NCI-H146 treated with DMSO at 0.1 percent for 48 hours (cell line): ENCODE measurements around the gene LIPC.

Source experiments
- DNase-seq: peaks from one replicate; lab custom pipeline; 2025; ENCODE audit not compliant: unreplicated experiment; lab: John Stamatoyannopoulos, UW

LIPC gene

DNA sequence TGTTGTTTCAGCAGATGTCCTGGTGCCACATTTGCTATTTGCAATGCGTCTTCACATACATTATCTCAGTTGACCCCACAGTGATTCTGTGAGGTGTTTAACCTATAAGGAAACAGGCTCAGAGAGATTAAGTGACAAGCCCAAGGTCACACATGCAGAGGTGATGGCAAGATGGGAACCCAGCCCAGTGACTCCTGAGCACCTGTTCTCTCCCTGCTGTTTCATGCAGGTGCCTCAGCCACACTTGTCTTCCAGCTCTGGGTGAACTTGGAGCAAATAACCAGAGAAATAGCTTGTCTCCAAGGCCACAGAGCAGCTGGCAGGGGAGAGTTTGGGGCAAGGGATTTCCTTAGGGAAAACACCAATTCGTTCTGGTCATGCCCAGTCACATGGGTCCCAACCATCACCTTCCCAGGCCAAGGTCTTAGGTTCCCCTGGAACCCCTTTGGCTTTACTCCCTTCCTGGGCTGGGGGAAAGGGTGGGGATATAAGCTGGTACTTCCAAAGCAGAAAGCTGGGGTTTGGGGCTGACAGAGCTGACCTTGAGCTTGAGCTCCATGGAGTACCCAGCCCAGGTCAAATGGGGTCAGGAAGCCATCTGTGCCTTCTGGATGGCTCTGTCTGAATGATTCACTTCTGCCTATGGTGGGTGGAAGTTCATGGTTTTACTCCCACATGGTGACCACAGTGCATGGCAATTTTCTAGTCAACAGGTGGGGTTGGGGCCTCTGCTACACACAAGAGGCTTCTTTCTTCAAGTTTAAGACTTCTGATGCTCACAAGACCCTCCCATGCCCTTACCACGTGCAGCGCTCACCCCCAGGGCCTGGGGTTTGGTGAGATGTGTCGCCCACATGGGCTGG lies 22.4 kb downstream of the LIPC start:
- no peak for DNase-seq

DNA sequence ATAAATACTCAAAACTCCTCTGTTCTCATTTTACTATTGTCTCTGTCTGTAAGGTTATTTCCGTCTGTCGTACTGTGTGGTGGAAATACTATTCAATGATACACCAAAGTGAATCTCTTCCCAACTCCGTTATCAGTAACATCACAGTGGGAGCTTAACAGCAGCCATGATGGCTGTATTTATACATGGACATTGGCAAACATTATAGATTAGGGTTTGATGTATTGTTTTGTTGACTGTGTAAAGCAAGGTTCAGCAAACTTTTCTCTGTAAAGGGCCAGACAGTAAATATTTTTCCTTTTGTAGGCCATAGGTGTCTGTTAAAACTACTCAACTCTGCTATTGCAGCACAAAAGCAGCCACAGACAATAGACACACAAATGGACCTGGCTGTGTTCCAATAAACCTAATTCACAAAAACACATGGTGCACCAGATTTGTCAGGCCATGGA lies 23.2 kb downstream of the LIPC start:
- peak; percentile 13 for DNase-seq

DNA sequence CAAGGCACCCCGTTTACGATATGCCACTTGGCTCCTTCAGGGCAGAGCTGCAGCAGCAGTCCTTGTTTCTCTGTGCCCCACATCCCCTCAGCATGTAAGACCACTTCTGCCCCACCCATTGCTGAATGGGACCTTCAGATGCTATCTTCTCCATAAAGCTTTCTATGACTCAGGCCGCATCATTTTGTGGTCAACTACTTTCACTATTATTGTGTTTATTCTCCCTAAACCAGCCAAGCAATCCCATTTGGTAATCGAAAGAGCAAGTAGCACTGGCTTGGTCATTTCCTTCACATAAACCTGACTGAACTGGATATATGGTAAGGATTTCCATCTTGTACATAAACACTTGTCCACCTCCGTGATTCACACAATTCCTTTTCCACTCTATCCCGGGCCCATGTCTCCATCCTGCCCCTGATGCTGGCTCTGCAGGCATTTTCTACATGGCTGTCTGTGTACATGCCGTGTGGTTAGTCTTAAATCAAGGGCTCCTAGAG lies 25.7 kb downstream of the LIPC start:
- no peak for DNase-seq

DNA sequence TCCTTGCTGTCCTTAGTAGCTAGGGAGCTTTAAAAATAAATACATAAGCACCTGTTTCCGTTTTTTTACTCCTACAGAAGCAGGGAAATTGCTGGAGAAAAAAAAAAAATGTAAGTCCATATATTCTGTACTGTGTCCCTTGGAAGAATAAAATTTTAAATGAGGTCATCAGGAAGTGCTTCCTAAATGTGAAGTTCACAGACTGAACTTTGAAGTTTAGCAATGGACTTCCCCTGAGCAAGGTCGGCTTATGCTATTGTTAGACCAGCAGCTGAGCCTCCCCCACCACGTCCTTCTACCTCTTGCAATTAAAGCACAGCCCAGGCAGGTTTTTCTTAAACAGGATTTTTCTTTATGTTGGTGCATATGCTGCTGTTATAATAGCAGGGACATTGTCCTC lies 26.3 kb downstream of the LIPC start:
- no peak for DNase-seq

DNA sequence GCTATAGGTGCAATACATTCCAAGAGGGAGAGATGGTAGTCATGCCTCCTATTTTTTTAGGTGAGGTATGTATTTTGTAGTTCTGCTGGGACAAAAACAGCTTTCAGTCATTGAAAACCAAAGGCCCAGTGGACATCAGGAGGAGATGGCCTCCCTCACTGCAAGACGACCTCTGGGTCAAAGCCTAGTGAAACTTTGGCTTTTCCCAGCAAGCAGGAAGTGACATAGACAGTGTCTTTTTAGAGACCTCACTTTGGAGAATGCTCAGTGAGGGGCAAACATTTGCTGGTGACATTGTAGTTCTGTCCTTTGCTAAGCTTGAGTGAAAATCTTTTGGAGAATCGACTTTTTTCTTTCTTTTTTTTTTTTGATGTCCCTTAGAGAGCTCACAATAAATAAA lies 27.3 kb downstream of the LIPC start:
- no peak for DNase-seq

DNA sequence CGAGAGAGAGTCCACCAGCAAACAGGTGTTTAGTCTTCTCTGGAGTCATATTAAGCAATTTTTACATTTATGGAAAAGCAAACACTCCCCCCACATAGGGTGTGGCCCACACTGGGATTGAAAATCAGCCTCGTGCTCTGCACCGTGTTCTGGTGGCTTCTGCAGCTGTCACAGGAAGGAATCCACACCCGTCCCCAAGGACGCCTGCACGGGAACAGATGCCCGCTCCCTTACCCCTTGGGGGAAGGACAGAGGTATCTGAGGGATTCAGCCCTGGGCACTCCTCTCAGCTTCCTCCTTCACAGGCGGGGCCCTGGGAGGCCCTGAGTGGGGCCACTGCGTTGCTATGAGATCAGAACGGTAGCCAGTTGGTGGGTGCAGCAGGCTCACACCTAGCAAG lies 27.8 kb downstream of the LIPC start:
- DNase-seq: no peak

DNA sequence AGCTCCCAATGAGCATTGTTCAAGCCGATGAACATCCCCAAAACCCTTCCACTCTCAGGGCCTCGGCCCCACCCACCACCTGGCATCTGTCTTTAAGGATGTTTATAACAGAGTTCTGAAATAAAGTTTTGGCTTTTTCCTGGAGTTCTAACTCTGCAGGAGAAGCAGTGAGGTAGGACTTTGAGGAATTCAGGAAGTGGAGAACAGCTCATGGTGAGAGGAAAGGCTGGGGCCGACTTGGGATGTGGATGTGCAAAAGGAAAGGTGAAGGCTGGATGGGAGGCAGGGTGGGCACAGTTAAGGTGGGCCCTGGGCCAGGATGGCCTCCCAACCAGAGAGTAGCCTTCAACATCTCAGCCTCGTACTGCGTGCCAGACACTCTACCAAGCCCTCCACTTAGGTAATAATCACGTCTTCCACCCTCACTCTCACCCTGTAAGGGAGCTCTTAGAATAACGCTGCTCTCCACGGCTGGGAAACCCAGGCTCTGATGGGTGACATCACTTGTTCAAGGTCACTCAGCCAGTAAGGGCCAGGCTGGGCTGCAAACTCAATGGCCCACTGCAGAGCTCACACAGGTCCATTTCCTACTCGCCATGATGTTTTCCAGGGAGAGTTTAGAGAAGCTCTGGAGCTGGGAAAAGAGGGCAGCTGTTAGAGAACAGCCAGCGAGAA lies 28.5 kb downstream of the LIPC start:
- DNase-seq: no peak

DNA sequence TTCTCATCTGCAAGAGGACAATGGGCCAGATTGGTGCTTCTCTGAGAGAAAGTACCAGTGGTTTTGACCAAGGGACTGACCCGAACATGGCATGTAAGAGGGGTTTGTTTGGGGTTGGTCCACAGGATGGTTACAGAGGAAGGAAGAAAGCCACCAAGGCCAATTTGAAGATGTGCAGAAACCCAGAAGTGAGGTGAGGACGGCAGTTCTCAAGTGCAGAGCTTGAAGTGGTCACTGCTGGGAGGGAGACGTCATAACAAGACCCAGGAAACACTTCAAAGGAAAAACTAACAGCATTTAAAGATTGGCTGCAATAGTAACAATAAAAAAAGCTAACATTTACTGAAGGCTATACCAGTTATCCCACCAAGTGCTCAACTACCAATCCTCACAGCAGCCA lies 29.1 kb downstream of the LIPC start:
- no peak for DNase-seq

DNA sequence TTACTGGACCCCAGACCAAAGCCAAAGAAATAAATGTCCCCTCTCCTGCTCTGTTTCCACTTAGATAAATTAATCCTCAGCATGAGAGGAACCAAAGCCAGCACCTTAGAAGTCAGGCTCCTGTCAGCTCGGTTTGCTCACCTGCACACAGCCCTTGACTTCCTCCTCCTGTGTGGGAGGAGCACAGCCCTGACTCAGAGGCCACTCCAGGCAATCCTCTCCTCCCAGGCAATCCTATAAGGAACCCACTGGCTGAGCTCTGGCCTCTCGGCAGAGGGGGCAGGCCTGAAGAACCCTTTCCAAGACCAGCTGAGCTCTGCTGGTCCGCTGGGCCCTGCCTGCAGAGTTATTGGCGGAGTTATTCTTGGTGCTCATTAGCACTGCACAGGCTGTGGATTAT lies 30.8 kb downstream of the LIPC start:
- DNase-seq: no peak

DNA sequence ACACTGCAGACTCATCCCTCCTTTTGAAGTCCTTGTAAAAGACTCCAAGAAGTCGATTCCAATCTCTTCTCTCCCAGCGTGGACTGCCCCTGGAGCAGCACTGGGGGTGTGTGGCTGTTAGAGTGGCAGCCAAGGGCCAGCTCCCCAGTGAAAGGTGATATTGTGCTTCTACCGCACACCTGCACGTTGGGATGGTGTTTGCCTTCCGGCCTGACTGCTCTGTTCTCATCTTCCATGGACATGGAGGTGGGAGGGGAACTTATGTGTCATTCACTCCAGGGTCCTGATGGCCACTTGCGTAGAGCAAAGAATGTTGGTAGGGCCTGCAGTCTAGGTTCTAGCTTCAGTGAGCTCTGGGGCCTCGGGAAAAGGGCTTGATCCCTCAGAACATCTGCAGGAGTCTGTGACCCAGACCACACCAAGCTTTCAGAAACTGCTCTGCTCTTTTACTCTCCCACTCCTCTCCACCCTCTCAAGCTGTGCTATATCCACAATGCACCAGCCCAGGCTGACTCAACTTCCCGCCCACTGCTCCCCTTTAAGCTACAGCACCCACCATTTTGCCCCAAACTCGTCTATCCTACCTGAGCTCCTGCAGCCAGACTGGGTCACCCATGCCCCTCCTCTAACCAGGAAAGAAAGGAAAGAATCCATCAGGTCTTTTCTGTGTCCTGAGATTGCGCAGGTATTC lies 31.3 kb downstream of the LIPC start:
- no peak for DNase-seq

DNA sequence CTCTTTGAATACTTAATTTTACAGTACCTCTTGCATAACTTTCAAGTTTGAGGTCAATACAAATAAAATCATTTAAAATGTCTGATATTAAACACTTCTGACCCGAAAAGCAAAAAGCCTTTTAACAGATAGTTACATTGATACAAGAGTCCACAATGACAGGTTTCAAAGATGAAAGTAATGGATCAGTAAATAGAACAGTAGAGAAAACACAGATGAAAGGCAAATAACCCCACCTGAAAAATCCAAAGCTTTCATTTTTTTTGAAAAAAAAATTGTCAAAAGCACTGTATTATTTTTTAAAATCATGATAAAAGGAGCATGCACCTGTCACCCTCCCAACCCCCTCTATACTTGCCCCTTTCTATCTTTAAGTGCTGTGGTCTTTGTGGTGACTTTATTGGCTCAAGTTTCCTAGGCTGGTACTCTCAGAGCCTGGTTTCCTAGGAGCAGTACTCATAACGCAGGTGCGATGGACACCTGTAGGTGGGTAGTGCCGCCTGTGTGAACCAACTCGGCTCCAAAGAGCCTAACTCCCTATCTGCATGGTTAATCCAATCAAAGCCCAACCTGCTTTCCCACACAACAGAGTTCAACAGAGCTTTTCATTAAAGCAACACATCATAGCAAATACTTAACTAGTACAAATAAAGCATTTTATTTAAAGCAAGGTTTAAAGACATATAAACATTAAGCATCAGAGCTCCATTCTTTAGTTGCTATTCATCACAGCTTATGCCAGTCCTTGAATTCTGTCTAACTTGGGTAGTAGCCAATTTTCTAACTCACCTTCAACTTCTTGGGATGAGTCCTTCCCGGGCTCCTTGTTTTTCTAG lies 32.2 kb downstream of the LIPC start:
- DNase-seq: no peak

DNA sequence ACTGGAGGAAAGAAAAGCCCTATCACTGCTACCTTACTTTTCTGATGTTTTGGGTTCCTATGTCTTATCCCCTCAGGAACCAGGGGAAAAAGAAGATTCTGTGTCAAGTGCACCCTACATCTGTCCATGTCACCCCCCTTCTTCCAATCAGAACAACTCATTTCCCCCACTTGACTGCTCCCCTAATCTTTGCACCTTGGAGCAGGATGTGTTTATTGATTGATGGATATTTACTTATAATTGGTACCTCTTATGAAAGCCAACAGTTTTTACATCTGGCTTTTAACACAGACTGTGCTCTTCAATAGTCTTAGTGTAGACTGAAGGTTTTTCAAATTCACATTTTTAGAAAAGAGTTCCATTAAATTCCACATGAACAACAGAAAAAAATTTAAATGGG lies 33.3 kb downstream of the LIPC start:
- no peak for DNase-seq

DNA sequence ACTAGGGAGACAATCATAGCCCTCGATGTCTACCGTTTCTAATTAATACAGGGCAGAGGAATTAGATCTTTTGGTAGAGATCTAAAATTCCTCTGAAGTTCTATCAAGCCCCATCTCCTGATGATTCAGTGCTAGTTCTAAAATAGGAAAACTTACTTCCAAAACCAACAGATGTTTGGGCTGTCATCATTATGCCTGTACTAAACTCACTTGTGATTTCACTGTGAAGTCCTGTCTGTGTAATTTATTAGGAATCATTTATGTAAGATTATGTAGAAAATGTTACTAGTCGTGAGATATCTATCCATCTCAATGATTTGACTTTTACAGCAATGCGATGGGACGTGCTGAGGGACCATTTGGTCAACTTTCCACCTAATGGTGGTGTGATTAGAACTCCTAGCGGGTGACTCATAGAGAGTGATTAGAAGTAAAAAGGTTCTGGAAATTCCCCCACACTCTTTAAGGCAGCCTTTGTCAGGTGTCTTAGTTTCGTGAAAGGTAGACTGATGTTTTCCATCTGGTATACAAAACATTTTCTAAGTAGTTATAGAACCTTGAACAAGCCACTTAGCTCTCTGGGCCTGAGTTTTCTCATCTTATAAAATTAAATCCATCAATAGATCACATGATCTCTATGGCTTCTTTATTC lies 34.2 kb downstream of the LIPC start:
- DNase-seq: no peak

DNA sequence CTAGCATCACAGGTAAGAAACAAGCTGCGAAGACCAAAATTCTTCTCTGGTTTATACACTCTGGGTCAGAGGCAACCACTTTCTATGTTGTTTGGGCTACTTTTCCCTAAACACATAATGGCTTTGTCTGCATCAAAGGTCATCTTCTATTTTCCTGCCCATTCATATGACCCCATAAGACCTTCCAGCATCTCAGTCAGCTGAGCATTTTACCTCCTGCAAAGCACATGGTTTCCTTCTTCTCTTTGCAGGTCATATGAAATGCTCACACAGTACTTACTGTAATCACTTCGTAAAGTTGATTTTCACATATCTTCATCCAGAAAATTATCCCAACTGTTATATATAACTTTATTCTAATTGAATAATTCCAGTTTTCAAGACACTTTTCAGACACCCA lies 34.8 kb downstream of the LIPC start:
- DNase-seq: no peak

DNA sequence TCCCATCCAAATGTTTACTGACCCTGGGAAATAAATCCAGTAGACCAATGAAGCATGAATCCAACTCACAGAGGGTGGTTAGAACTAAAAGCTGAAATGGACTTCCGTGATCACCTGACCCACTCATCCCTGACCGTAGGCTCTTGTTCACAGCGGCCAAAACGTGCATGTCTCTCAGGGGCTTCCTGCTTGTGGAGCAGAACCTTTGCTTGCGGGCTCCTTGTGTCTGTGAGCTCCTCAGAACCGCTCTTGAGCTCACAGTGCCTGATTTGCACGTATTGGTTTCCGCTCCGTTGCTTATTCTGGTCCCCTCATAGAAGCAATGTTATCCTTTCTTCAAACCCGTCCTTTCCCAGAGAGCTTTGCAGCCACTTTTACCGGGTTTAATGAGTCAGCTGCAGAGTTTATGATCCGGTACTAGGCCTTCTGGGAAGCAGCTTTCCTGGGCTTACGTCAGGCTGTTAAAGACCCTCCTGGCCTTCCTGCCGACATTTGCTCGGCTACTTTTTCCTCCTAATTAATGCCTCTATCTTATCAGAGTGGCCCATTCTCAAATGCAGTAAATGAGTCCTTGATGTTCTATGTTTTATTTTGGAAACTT lies 35.4 kb downstream of the LIPC start:
- DNase-seq: no peak

DNA sequence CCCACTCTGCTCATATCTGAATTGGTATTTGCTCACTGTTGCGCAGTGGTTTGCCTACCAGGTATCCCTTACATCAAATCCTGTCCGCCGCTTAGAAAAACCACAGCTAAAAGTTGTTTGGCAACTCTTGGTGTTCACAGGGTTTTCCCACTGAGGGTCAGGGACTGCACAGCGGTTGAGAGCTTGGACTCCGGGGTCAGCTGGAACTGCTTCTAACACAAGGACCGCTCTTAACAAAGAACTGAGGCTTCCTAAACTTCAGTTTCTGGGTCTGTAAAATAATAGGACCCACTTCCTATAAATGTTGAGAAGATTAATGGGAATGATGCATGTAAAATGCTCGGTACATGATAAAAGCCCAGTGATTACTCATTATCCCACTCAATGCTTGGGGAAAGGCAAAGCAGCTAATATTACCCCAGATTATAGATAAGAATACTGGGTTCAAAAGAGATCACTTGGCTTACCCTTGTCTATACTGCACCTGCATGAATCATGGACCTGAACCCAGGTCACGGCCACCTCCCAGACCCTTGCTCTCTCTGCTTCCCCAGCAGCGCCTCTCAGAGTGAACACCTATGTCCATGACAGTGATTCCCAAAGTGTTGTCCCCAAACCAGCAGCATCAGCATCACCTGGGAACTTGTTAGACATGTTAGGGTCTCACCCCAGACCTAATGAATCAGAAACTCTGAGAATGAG lies 36.1 kb downstream of the LIPC start:
- no peak for DNase-seq

DNA sequence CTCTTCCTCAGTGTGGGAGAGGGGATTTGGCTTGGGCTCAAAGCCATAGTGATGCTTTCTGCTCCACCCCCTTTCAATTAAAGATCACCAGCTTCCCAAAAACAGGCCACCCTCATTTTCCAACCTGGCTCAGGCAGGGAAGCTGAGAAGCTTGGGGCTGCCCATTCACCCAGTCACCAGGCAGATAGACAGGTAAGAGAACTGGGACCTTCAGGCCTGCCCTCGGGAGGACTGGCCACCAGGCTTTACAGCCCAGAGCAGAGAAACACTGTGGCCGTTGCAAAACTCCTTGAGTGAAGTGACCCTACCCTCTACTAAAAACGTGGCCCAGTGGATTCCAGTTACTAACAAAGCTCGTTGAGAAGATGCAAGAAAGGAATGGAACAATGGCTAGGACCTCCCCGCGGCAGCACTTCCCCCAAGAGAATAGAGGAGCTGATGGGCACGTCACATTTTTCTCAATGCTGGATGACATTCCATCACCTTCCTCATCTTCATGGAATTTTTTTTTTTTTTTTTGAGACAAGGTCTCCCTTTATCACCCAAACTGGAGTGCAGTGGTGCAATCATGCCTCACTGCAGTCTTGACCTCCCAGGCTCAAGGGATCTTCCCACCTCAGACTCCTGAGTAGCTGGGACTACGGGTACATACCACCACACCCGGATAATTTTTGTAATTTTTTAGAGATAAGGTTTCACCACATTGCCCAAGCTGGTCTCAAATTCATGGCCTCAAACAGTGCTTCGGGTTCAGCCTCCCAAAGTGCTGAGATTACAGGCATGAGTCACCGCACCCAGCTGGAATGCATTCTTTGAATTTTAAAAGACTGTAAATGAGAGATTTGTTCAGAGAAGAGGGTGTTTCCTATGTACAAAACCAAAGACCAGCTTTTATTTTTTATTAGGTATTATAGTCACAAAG lies 37.9 kb downstream of the LIPC start:
- no peak for DNase-seq

DNA sequence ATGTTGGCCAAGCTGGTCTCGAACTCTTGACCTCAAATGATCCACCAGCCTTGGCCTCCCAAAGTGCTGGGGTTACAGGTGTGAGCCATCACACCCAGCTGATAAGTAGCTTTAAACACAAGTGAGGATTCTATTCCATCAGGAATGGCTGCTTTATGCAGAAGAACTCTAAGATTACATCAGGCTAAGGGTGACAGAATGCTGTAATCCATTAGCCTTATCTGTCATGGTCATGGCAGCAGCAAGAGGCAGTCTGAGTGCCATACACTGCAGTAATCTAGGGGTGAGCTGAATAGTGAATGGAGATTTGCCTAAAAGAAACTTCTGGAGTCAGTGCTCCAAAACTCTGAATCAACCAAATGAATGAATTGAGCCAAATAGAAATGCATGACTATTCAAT lies 39.6 kb downstream of the LIPC start:
- DNase-seq: no peak
